ENCODE measurements around the gene SDC4. TPM values are rescaled to one million over a fixed set of nuclear protein-coding genes. Genes with fewer than 3 reads are reported as not detected.

SDC4 gene
- total and polyA plus RNA-seq, 9 of the 15 experiments (the other 6 are each of a cell fraction or from before 2014, with no cell fraction given), result 2.1 to 10.7 (median 6.3) TPM

- TF ChIP-seq USF2 (CRISPR knock-in tag; IDR thresholded peaks at IDR 0.05), result no peak
- TF ChIP-seq ZNF384 (IDR thresholded peaks at IDR 0.05; ENCODE audit: low read depth, low read length), result no peak
- TF ChIP-seq JUN (IDR thresholded peaks at IDR 0.05; ENCODE audit: borderline replicate concordance, low read depth, low read length), result no peak
- no peak for TF ChIP-seq JUN (CRISPR knock-in tag; IDR thresholded peaks at IDR 0.05; ENCODE audit: borderline replicate concordance)
- TF ChIP-seq HINFP (tag; conservative IDR thresholded peaks at IDR 0.05; ENCODE audit: low read depth), result no peak
- no peak for TF ChIP-seq IFI16 (CRISPR knock-in tag; IDR thresholded peaks at IDR 0.05)
- no peak for TF ChIP-seq FOXA1 (IDR thresholded peaks at IDR 0.05; ENCODE audit: borderline replicate concordance)
- no peak for TF ChIP-seq ZNF347 (CRISPR knock-in tag; IDR thresholded peaks at IDR 0.05; ENCODE audit: low read depth)
- no peak for TF ChIP-seq HLTF (IDR thresholded peaks at IDR 0.05)
- no peak for TF ChIP-seq BRD4 (IDR thresholded peaks at IDR 0.05)
- no peak for TF ChIP-seq THRAP3 (IDR thresholded peaks at IDR 0.05; ENCODE audit: borderline replicate concordance)
- no peak for TF ChIP-seq RBM15 (IDR thresholded peaks at IDR 0.05; ENCODE audit: insufficient read depth, low read length)
- TF ChIP-seq HOXB6 (CRISPR knock-in tag; IDR thresholded peaks at IDR 0.05; ENCODE audit: borderline replicate concordance), result no peak
- TF ChIP-seq C11orf30 (IDR thresholded peaks at IDR 0.05; ENCODE audit: low read depth), result peak; percentile 69
- TF ChIP-seq ARID3A (IDR thresholded peaks at IDR 0.05; ENCODE audit: borderline replicate concordance, low read depth, low read length), result 0 out of 2 replicates have a peak, but pooled peaks have one; percentile 5
- peak; percentile 49; the same call in 1 of the 2 replicates for TF ChIP-seq PML (IDR thresholded peaks at IDR 0.05; ENCODE audit: low read length)
- TF ChIP-seq YY1 (IDR thresholded peaks at IDR 0.05; ENCODE audit: borderline replicate concordance in 1 of 3, control insufficient read depth in 1 of 3, extremely low read depth in 1 of 3, insufficient read depth in 3 of 3, insufficient read length in 1 of 3, insufficient replicate concordance in 2 of 3, low read depth in 1 of 3, low read length in 2 of 3), result peak in 2 of 3 experiments; percentile 63 to 75
- no peak for TF ChIP-seq ZNF512 (tag; IDR thresholded peaks at IDR 0.05)
- TF ChIP-seq GATAD2A (IDR thresholded peaks at IDR 0.05), result no peak
Measured at GRCh38 chr20:45362804-45363610, 14.8 kb upstream of the SDC4 start, which contains the start of gene SYS1 (continued).

All from K562 (cell line).